Epithelial cell of esophagus (primary cell): Measurements from ENCODE around the gene SEL1L3.
A peak's percentile ranks its signal among the peaks of the same experiment; 100 is the strongest.

Source experiments
- DNase-seq: peaks from one replicate; pipeline ENCODE4 v3.0.0; 2010; ENCODE audit warnings: low read depth
- H3K4me3 ChIP-seq: 2 replicates; pipeline ENCODE4 v1.5.1; 2011; ENCODE audit warnings: mild to moderate bottlenecking, low read length, control low read depth
- CTCF ChIP-seq: IDR thresholded peaks from 2 replicates; pipeline ENCODE4 v1.5.1; 2011; ENCODE audit warnings: low read depth, mild to moderate bottlenecking, low read length, control low read depth, inconsistent platforms; ENCODE audit not compliant: insufficient read depth; ENCODE audit errors: missing control alignments

Gene SEL1L3

GRCh38 chr4:25729564-25729963 lies 133.2 kb downstream of the SEL1L3 start:
- DNase-seq = no peak
- H3K4me3 ChIP-seq = no peak overlapping the region
- no peak for TF ChIP-seq CTCF

DNA sequence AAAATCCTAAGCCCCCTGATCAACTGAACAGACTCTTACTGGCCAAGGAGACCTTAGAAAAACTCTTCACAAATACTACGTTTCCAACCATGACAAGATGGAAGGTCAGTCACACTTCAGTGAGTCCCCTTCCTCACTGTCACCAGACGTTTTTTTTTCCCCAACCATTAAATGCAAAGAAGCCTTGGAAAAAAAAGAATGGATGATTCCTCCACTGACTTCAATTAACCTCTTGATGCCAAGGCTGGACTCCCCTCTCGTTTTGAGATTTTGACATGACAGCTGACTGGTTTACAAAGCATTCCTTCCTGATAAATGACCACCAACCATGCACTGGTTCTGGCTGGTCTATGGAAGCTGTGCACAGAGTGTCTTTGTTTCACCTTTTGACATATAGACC lies 133.9 kb downstream of the SEL1L3 start:
- no peak for TF ChIP-seq CTCF
- DNase-seq = no peak
- no peak overlapping the region for H3K4me3 ChIP-seq

DNA sequence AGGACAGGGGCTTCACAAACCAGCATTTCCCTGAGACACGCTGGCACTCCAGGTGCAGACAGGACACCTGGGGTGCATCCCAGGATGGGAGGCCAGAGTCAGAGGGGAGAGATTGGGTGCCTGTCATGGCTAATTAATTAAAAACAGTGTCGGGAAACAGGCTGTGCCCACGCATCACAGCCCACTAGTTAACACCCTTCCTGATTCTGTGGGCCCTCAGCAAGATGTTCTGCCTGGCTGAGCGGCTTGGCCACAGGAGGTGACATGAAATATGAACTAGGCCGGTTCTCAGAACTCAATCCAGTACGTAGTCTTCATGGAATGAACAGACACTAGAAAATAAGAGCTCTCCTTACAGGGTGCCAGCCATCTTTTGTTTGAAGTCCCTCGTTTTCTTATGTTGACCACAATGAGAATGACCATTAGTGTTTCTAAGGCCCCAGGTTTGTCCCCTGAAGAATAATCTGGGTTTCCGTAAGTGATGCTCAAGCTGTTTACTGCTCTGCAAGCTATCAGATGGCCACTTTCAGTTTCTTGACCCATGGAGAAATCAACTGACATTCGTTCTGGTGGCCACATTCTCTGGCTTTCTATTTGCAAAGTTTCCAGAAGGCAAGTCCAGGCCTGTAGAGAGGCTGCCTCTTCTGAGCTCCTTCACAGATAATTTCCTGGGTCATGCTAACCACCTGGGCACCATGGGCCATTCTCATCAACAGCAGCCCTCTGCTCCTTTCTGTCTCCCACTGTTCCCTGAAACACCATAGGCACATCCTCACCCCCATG lies 134.9 kb downstream of the SEL1L3 start:
- TF ChIP-seq CTCF = no peak
- DNase-seq = peak; percentile 42
- no peak overlapping the region for H3K4me3 ChIP-seq

- DNase-seq = no peak
Measured at GRCh38 chr4:25725870-25726269, 136.9 kb downstream of the SEL1L3 start.

GRCh38 chr4:25723409-25723808 lies 139.4 kb downstream of the SEL1L3 start:
- no peak for TF ChIP-seq CTCF
- no peak overlapping the region for H3K4me3 ChIP-seq
- DNase-seq = no peak

More at GRCh38 chr4:25725870-25726269, 136.9 kb downstream of the SEL1L3 start:
- TF ChIP-seq CTCF = no peak
- H3K4me3 ChIP-seq = no peak overlapping the region

DNA sequence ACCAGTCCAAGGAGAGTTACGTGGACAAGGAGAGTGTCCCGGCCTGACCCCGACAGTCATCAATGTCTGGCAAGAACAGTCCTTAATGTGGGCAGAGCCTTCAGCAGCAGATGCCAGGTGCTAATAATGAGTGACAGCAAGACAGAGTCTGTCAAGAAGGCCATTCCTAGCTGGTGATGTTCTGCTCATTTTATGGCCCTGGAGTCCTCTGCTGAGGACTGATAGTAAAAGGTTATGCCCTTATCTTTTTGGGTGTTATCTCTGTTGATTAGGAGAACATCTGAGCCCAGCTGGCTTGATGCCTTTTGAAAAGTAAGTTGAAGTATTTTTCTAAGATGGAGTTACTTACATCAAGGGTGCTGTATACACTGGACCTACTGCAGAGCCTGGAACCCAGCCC lies 139.8 kb downstream of the SEL1L3 start:
- TF ChIP-seq CTCF = no peak
- no peak overlapping the region for H3K4me3 ChIP-seq
- DNase-seq = no peak

GRCh38 chr4:25713812-25714211 lies 149.0 kb downstream of the SEL1L3 start:
- no peak overlapping the region for H3K4me3 ChIP-seq
- TF ChIP-seq CTCF = no peak
- no peak for DNase-seq
